Measurements from ENCODE around the gene MPRIP.

GRCh38 chr17:17070931-17071330 lies 28.7 kb downstream of the MPRIP start:
- TF ChIP-seq MYC (IDR thresholded peaks at IDR 0.05; ENCODE audit: low read depth, low read length) (no peak), EZH2 (IDR thresholded peaks at IDR 0.05; ENCODE audit: borderline replicate concordance, low read depth, low read length, severe bottlenecking) (no peak), CTCF (IDR thresholded peaks at IDR 0.05; ENCODE audit: extremely low read depth in 1 of 2, insufficient read depth in 1 of 2, low read depth in 1 of 2, low read length in 2 of 2) (no peak), POLR2AphosphoS5 (IDR thresholded peaks at IDR 0.05; ENCODE audit: insufficient read depth, low read depth, low read length) (no peak), POLR2A (IDR thresholded peaks at IDR 0.05; ENCODE audit: low read depth, low read length) (no peak)

Data from endothelial cell of umbilical vein (primary cell).